ENCODE results near the gene SCUBE1.
A peak's percentile ranks its signal among the peaks of the same experiment; 100 is the strongest.

Gene SCUBE1

GRCh38 chr22:43168471-43169309 lies 174.5 kb downstream of the SCUBE1 start:
- no peak for DNase-seq (ENCODE audit: low spot score in 2 of 2)
- H3K27ac Mint-ChIP-seq = peak overlapping the region; percentile 68
- no peak for ATAC-seq

GRCh38 chr22:43167001-43167589 lies 176.1 kb downstream of the SCUBE1 start:
- DNase-seq (ENCODE audit: low spot score in 2 of 2) (no peak), ATAC-seq (no peak)
- Mint-ChIP-seq H3K4me1 (peaks cover 7% of the 10 kb centered on the region), H3K9me3 (no peaks in the 10 kb centered on the region), H3K27ac (no peak overlapping the region), H3K36me3 (peaks cover 37% of the 10 kb centered on the region), H3K4me3 (no peak overlapping the region)

More at GRCh38 chr22:43168471-43169309, 174.5 kb downstream of the SCUBE1 start:
- Mint-ChIP-seq H3K36me3 (peaks cover 48% of the 10 kb centered on the region), H3K4me3 (no peak overlapping the region), H3K9me3 (no peaks in the 10 kb centered on the region), H3K4me1 (peaks cover 7% of the 10 kb centered on the region)

GRCh38 chr22:43166132-43166930 lies 176.8 kb downstream of the SCUBE1 start:
- Mint-ChIP-seq H3K9me3 (no peaks in the 10 kb centered on the region), H3K27ac (no peak overlapping the region), H3K4me3 (no peak overlapping the region), H3K4me1 (peaks cover 7% of the 10 kb centered on the region), H3K36me3 (peaks cover 39% of the 10 kb centered on the region)
- no peak for DNase-seq (ENCODE audit: low spot score in 2 of 2)
- ATAC-seq = no peak

GRCh38 chr22:43164636-43165035 lies 178.5 kb downstream of the SCUBE1 start:
- no peak for DNase-seq (ENCODE audit: low spot score in 2 of 2)
- no peaks in the 10 kb centered on the region for H3K9me3 Mint-ChIP-seq
- peaks cover 28% of the 10 kb centered on the region for H3K36me3 Mint-ChIP-seq
- no peak overlapping the region for H3K4me3 Mint-ChIP-seq
- ATAC-seq = no peak
- H3K27ac Mint-ChIP-seq = peak overlapping the region; percentile 46
- H3K4me1 Mint-ChIP-seq = peaks cover 7% of the 10 kb centered on the region

GRCh38 chr22:43163241-43163795 lies 179.9 kb downstream of the SCUBE1 start:
- Mint-ChIP-seq H3K27ac (peak overlapping the region; percentile 46), H3K4me1 (peaks cover 12% of the 10 kb centered on the region), H3K9me3 (no peaks in the 10 kb centered on the region), H3K36me3 (peaks cover 28% of the 10 kb centered on the region), H3K4me3 (no peak overlapping the region)
- ATAC-seq = no peak
- DNase-seq (ENCODE audit: low spot score in 2 of 2) = no peak

- Mint-ChIP-seq H3K36me3 (peaks cover 28% of the 10 kb centered on the region), H3K4me3 (no peak overlapping the region), H3K4me1 (peaks cover 17% of the 10 kb centered on the region), H3K27ac (no peak overlapping the region), H3K9me3 (no peaks in the 10 kb centered on the region)
- ATAC-seq (no peak), DNase-seq (ENCODE audit: low spot score in 2 of 2) (no peak)
Observed at GRCh38 chr22:43162412-43163150, 180.6 kb downstream of the SCUBE1 start.

GRCh38 chr22:43160497-43161126 lies 182.6 kb downstream of the SCUBE1 start:
- H3K36me3 Mint-ChIP-seq = peaks cover 28% of the 10 kb centered on the region
- DNase-seq (ENCODE audit: low spot score in 2 of 2) (no peak), ATAC-seq (no peak)
- H3K27ac Mint-ChIP-seq = no peak overlapping the region
- H3K4me1 Mint-ChIP-seq = peaks cover 17% of the 10 kb centered on the region
- H3K9me3 Mint-ChIP-seq = no peaks in the 10 kb centered on the region
- H3K4me3 Mint-ChIP-seq = no peak overlapping the region

GRCh38 chr22:43159484-43160178 lies 183.5 kb downstream of the SCUBE1 start:
- ATAC-seq (no peak), DNase-seq (ENCODE audit: low spot score in 2 of 2) (no peak)
- H3K9me3 Mint-ChIP-seq = no peaks in the 10 kb centered on the region
- no peak overlapping the region for H3K27ac Mint-ChIP-seq
- H3K4me3 Mint-ChIP-seq = no peak overlapping the region
- peaks cover 17% of the 10 kb centered on the region for H3K4me1 Mint-ChIP-seq
- H3K36me3 Mint-ChIP-seq = peaks cover 28% of the 10 kb centered on the region

GRCh38 chr22:43158778-43159483 lies 184.2 kb downstream of the SCUBE1 start:
- Mint-ChIP-seq H3K36me3 (peaks cover 21% of the 10 kb centered on the region), H3K9me3 (no peaks in the 10 kb centered on the region), H3K27ac (peak overlapping the region; percentile 66), H3K4me3 (no peak overlapping the region), H3K4me1 (peaks cover 10% of the 10 kb centered on the region)
- ATAC-seq (no peak), DNase-seq (ENCODE audit: low spot score in 2 of 2) (no peak)

GRCh38 chr22:43157874-43158546 lies 185.2 kb downstream of the SCUBE1 start:
- ATAC-seq (no peak), DNase-seq (ENCODE audit: low spot score in 2 of 2) (no peak)
- H3K36me3 Mint-ChIP-seq = peaks cover 17% of the 10 kb centered on the region
- H3K27ac Mint-ChIP-seq = peak overlapping the region; percentile 66
- no peaks in the 10 kb centered on the region for H3K9me3 Mint-ChIP-seq
- H3K4me3 Mint-ChIP-seq = no peak overlapping the region
- H3K4me1 Mint-ChIP-seq = peaks cover 12% of the 10 kb centered on the region

GRCh38 chr22:43156413-43156812 lies 186.8 kb downstream of the SCUBE1 start:
- ATAC-seq (no peak), DNase-seq (ENCODE audit: low spot score in 2 of 2) (no peak)
- no peaks in the 10 kb centered on the region for H3K9me3 Mint-ChIP-seq
- H3K4me1 Mint-ChIP-seq = peaks cover 16% of the 10 kb centered on the region
- peaks cover 8% of the 10 kb centered on the region for H3K36me3 Mint-ChIP-seq
- no peak overlapping the region for H3K27ac Mint-ChIP-seq
- H3K4me3 Mint-ChIP-seq = no peak overlapping the region

- peaks cover 21% of the 10 kb centered on the region for H3K4me1 Mint-ChIP-seq
- no peak overlapping the region for H3K4me3 Mint-ChIP-seq
- DNase-seq (ENCODE audit: low spot score in 2 of 2) (no peak), ATAC-seq (no peak)
- H3K9me3 Mint-ChIP-seq = no peaks in the 10 kb centered on the region
- H3K36me3 Mint-ChIP-seq = peaks cover 1% of the 10 kb centered on the region
- H3K27ac Mint-ChIP-seq = no peak overlapping the region
Observed at GRCh38 chr22:43155789-43156188, 187.4 kb downstream of the SCUBE1 start.
